Measurements from ENCODE around the gene XPO4.

XPO4 gene

DNA sequence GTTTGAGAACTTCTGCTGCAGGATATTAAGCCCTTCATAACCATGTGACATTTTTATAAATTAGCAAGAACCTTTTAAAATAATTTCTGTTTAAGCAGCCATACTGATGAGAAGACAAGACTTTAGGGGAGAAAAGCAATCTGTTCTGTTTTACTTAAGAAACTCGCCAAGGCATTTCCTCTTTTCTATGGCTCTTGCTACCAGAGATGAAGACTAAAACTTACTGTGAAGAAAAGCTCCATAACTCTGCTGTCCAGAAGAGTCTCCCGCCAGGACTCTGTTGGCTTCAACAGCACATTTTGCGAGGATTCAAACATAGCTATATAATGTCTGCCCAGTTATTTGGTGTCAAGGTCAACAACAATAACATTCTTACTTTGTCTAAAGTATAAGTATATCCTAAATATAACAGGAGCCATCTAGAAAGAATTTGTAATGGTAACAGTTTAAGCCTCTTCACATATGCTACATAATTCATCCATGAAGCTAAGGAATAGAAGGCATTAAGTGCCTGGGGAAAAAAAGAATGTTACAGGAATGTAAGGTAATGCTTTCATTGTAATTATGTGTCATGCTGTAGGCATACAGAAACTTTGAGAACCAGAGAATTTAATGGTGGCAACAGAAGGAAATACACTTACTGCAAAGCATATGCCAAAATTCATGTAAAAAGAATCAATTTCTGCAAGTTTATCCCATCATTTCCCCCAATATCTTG lies 75.5 kb downstream of the XPO4 start:
- DNase-seq = peak; percentile 45

DNA sequence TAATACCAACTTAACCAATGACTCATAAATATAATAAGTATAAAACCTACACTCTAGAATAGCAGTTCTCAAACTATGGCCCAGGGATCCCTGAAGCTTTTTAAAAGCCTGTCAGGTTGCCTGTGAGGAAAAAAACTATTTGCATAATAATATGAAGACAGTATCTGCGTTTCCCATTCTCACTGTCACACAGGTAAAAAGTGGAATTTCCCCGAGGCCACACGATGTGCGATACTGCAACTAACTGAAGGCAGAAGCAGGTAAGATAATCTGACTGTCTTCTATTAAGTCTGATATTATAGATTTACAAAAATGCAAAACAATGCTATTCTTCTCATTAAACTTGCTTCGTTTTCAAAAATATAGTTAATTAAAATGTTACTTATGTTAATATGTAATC lies 76.2 kb downstream of the XPO4 start:
- DNase-seq = no peak

DNA sequence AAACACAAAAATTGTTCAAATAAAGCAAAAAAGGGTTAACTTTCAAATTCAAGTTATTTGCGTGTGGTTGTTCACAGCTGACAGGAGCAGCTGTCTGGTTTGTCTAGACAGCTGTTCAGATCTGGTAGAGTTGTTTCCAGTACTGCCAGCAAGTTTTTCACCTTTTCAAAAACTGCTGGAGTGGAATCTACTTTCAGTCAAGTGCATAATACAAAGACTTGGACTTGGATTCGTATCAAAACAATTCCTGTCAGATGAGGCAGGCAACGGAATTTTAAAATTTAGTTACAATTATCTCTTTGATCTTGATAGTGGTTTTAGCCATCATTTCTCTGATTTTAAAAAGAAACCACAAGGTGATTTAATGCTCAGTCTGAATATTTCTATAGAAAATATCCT lies 77.1 kb downstream of the XPO4 start:
- no peak for DNase-seq

GRCh38 chr13:20824762-20825476 lies 77.6 kb downstream of the XPO4 start:
- no peak for DNase-seq

DNA sequence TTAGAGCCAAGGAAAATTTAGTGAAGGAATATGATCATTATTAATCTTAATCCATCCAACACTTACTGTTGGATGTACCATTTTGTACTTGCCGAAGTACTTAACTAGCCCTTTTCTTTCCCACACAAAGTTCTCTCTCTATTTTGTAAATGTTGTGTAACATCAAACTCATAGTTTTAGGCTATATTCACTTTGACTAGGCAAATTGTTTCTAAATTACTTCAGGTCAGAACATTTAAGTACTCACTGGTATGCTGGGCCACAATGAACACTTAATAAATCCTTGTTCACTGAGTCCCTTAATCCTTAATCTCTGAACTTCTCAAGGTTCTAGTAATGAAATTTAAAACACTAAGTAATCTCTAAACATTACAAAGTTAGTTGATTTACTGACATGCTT lies 79.5 kb downstream of the XPO4 start:
- DNase-seq = no peak

DNA sequence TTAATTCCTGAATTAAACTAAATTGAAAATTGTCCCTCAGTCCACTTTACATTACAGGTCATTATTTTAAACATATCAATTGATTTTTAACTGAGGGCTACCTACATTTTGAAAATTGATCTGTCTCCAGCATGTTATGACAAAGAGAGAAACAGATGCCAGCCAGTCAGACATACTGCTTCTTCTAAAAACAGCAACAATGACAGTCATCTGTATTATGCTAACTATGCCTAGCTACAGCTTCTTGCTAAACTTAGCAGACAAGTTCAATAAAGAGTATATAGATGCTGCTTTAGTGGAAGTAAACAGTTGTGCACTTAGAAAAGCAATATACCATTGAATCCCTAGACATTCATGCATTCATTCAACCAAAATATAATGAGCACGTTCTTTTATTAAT lies 80.1 kb downstream of the XPO4 start:
- no peak for DNase-seq

GRCh38 chr13:20819715-20820114 lies 82.8 kb downstream of the XPO4 start:
- DNase-seq = no peak

DNA sequence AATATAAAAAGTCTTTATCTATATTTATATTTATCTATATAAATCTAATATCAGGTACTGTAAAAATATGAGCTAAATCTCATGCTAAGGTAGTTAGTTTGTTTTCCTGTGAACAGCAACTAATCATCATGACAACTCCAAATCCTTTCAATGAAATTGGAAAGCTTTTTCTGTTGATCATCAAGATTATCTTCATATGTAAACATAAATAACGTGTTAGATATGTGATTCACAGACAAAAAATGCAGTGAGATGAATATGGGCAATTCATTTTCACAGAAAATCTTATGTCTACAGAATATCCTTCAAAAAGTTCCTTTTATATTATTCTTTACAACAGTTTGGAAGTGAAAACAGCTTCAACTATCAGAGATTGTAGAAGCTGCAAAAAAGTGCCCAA lies 87.1 kb downstream of the XPO4 start:
- DNase-seq = no peak

GRCh38 chr13:20814224-20814910 lies 88.2 kb downstream of the XPO4 start:
- peak; percentile 59 for DNase-seq

- no peak for DNase-seq
These were observed 89.7 kb downstream of the XPO4 start for GRCh38 chr13:20812890-20813289.

- DNase-seq = no peak
These were observed 91.7 kb downstream of the XPO4 start for GRCh38 chr13:20810808-20811207.

DNA sequence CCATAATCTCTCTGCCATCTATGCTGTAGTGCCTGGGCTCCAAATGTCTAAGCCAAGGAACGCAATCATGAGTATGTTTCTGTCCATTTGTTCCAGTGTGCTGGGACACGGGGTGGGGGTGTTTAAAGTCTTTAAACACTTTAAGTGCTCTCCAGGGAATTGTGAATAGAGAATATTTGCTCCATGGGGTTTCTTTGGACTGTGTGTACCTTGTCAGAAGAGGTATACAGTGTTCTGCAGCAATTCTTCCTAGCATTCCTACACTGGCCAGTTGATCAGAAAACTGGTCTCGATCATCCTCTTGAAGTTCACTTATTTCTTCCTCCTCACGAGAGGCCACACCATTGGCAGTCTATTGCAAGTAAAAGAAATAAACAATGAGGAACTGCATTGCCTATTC lies 93.7 kb downstream of the XPO4 start:
- DNase-seq = no peak

GRCh38 chr13:20803180-20803965 lies 99.2 kb downstream of the XPO4 start:
- DNase-seq = no peak

GRCh38 chr13:20801707-20802106 lies 100.8 kb downstream of the XPO4 start:
- DNase-seq = no peak

- DNase-seq = no peak
These were observed 102.7 kb downstream of the XPO4 start for GRCh38 chr13:20799726-20800416.

DNA sequence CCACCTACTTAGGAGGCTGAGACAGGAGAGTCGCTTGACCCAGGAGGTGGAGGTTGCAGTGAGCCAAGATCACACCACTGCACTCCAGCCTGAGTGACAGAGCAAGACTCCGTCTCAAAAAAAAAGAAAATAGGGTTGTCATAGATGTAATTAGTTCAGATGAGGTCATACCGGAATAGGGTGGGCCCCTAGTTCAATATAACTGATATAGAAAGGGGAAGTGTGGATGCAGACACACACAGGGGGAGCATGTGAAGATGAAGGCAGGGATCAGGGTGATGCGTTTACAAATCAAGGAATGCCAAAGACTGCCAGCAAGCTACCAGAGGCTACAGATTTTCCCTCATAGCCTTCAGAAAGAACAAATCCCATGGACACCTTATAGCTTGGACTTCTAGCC lies 104.5 kb downstream of the XPO4 start:
- no peak for DNase-seq

GRCh38 chr13:20796791-20797508 lies 105.6 kb downstream of the XPO4 start:
- DNase-seq = no peak

DNA sequence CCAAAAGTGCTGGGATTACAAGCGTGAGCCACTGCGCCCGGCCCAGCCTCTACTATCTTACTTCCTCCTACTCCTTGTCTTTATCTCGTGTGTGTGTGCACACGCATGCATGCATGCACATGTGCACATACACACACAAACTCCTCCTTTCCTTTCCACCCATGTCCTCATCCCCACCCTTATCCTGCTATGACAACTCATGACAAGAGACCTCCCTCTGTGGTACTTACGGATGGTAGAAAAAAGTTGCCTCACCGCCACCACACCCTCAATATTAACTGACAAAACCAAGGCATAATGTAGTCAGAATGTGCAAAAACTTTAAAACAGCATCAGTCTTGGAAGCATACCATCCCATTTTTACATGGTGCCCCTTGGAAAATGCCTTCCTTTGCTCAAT lies 112.9 kb downstream of the XPO4 start:
- DNase-seq = no peak

DNA sequence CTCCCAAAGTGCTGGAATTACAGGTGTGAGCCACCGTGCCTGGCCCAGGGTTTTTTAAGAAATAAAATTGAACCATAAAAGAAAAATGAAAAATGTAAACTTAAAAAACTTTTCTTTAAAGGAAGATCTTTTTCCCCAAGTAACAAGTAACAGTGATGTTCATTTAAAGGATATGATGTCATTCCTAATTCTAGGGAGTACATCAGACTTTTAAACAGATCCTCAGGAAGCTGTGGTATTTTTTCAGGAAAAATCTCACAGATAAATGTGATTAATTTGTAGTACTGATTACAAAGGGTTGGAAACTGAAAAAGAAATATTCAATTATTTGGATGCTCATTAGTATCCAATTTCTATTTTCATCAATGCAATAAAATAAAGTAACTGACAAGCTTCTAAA lies 114.2 kb downstream of the XPO4 start:
- DNase-seq = no peak

- no peak for DNase-seq
These were observed 115.4 kb downstream of the XPO4 start for GRCh38 chr13:20787180-20787579.

DNA sequence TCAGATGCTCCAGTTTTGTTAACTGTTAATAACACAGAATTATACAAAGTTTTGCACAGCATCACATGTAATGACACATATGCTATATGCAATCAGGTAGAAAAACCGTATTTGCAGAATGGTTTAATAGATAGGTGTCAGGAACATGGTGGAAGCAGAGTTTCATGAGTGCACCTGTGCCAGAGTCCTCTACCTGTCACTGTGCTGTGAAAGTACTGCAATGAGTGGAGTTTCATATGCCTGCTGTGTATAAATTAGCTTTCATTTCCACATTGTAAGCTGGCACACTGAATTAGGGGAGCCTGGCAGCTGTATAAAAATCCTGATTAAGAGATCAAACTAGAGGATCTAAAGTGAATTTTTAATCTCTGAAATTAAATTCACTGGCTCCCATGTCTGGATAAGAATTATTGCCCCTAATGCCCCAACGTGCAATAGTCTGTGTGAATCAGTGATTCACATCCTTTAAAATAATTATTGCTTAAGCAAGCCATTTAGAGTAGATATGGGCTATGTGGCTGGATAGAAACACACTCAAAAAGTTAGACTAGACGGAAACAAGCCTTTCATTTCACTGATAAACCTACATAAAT lies 120.3 kb downstream of the XPO4 start:
- DNase-seq = no peak

DNA sequence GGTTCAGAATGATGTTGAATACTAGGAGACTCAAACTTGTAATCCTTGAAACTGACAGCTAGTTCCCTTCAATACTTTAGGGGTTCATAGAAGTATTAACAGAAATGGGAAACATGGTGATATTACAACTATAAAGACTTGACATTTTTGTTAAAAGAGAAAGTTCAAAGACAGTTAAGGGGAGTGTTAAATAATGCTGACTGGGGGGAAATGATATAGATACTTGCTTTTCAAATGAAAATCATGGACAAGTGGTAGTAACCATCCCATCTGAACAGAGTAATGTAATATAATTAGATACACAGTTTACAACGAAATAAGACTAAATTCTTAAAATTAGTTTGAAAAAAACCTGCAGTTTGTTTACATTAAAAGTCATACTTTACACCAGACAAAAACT lies 122.2 kb downstream of the XPO4 start:
- no peak for DNase-seq
